Fibroblast of peridontal ligament (primary cell): ENCODE measurements around the gene TMEM121.
"Not testable (repeated sequence)": the region's sequence is repeated elsewhere in the genome, so short reads cannot be mapped to it uniquely, and the experiment has no call there.

Source experiments
- DNase-seq: peaks from one replicate; pipeline ENCODE4 v3.0.0-alpha.2; 2010; ENCODE audit errors: extremely low read depth

TMEM121 gene

DNA sequence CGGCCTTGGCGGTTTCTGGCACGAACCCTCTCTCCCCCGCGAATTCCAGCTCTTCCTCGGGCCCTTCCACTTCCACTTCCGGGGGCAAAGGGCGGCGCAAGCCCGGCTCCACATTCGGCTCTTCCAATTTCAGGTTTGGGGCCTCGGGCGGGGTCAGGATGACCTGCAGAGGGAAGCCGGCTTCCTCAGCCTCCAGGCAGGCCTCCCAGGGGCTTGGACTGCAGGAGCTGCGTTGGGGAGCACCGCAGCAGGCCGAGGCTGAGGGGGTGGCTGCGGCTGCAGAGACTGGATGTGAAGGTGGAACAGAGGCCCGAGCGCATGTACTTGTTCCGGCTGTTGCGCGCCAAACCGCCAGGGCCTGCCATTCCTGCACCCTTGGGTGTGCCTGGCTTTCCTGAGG, 20.7 kb downstream of the TMEM121 start:
- not testable (repeated sequence) for DNase-seq

DNA sequence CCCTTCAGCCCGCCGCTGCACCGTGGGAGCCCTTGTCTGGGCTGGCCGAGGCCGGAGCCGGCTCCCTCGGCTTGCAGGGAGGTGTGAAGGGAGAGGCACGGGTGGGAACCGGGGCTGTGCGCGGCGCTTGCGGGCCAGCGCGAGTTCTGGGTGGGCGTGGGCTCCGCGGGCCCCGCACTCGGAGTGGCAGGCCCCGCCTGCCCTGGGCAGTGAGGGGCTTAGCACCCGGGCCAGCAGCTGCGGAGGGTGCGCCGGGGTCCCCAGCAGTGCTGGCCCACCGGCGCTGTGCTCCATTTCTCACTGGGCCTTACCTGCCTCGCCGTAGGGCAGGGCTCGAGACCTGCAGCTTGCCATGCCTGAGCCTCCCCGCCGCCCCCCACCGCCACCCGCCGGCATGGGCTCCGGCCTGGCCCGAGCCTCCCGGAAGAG, 21.4 kb downstream of the TMEM121 start:
- no peak for DNase-seq

DNA sequence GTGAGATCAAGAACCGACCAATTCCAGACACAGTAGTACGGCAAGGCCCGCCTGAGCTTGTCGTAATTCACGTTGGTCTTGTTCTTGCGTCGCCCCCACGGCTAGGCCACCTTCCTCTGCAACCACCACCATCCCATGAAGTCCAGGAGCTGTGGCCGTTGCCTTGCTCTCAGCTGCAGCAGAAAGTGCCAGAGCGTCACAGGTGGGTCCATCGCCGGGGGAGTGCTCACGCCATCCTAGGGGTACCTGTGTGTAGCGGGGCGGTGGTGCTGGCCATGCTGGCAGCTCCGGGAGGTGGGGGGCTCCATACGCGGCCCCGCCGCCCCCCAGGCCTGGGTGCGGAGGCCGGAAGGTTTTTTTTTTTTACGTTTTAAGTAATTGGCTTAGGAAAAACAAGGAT, 23.1 kb downstream of the TMEM121 start:
- no peak for DNase-seq

DNA sequence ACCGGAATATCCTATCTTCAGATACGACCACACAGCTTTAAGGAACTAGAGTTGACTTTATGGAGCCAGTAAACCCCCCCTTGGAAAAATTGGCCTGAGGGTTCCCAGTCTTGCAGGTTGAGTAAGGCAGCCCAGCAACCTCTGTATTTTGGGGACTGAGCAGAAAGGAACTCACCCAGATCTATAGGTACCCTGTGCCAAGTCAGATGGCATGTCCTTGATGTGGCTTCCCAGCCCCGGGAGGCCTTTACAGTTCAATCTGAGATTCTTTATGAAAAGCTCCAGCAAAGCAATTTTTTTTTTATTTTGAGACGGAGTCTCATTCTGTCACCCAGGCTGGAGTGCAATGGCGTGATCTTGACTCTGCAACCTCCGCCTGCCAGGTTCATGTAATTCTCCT, 27.6 kb downstream of the TMEM121 start:
- DNase-seq: no peak

DNA sequence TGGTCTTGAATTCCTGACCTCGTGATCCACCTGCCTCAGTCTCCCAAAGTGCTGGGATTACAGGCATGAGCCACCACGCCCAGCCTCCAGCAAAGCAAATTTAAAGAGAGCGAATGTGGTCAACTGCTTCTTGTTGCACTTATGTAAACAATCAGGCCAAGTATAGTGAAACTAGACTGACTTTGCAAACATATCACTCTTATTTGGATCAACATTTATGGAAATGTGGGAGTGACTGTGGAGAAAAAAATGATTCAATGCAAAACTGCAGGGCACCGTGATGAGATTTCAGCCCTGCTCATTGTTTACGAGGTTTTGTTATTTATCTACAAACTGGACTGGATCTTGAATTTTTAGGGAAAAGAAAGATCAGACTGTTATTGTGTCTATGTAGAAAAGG, 28.1 kb downstream of the TMEM121 start:
- DNase-seq: no peak

DNA sequence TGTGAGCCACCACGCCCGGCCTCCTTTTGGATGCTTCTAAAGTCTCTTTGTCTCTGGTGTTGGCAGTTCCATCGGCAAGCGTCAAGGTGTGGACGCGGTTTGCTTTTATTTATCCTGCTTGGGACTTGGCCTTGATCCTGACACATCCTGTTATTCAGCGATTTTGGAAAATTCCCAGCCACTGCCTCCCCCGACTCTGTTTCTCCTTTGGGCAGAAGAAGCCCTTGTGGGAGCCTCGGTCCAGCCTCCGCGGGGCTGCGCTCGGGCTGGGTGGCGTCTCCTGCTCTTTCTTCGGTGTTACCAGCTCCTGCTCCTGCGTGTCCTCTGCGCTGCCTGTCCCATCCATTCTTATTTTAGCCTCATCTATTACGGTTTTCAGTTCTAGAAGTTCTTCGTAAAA, 31.3 kb downstream of the TMEM121 start:
- not testable (repeated sequence) for DNase-seq

DNA sequence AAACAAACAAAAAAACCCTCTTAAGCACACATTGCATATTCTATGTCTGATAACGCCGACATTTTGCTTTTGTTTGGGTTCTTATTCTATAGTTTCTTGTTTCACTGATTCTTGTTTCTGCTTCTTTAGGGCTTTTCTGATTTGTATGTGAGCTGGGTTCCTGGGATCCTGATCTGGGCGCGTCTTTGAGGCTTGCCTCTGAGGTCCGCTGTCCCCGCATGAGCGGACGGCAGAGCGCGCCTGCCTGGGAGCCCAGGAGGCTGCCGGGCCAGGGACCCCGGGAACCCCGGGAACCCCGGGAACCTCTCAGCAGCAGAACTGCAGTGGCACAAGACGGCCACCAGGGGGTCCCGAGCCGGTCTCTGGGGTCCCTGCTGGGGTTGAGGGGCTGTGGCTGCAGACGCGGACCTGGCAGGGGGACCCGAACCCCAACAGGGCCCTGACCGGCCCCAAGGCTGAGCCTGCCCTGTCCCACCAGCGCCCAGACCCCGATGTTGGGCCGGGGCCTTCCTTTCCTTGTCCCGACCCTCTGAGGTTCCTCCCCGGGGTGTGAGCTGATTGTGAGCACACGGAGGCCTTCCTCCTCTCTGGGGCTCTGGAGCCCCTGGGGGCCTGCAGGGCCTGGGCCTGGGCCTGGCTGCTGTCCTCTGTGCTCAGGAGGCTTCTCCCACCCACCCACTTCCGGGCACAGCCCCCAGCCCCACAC, 32.2 kb downstream of the TMEM121 start:
- not testable (repeated sequence) for DNase-seq

DNA sequence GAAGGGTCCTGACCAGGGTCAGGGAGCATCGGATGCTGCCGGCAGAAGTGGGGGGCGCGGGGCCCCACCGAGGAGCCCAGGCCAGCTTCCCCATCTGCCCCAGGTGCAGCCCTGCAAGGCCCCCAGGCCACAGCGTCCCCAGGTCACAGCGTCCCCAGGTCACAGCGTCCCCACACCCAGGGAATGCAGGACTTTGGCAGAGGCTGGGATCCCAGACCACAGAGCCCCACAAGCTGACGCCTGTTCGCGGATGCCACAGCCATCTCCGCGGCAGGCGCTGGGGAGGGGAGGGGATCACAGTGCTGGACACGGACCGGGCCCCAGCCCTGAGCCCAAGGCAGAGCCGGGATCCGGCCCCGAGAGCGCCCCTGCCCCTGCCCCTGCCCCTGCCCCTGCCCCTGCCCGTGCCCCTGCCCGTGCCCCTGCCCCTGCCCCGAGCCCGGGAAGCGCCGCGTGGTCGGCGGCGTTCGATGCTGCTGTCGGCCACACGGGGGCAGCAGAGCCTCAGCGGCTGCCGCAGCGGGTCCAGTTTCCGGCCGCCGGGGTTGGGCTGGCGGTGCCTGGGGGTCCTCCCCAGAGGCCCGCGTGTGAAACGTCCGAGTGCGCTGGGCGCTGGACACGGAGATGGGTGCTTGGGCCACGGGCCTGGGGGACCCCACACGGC, 33.1 kb downstream of the TMEM121 start:
- not testable (repeated sequence) for DNase-seq

DNA sequence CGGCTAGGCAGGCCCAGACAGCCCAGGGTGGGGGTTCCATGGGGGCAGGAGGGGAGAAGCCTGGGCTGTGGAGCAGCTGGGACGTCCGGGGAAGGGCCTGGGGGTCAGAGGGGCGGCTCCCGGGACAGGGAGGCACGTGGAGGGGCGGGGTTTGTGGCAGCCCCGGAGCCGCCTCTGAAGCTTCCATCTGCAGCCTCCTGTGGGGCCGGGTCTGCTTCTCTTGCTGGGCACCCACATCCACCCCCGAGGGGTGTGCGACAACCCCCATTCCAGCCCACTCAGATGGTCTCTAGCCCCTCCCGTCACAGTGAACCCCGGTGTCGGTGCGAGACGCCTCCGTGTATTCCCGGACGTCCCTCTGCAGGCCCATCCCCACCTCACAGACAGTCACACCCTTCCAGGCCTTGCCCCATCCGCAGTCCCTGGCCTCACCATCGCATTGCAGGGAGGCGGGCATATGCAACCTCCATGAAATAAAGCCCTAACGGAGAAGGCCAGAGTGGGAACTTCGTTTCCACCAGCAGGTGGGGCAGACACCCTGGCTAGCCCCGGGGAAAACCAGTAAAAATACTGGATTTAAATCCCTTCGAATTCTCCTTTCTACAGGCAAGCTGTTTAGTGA, 33.8 kb downstream of the TMEM121 start:
- DNase-seq: not testable (repeated sequence)

DNA sequence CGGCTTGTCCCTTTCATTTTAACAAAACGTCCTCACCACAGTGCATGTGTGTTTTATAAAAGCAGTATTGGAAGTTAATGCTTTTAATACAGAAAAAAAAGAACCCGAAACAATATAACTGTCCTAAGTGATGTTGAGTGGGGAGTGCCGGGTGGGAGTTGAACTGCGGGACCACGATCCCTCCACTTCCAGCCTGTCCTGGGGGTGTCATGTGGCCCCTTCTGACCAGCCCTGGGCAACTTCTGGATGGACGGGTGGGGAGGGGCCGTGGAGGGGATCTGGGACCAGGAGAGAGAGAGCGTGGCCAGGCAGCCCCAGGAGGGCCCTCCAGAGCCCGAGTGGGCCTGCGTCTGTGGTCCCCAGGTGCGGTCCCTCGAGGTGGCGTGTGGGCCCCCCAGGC, 35.0 kb downstream of the TMEM121 start:
- not testable (repeated sequence) for DNase-seq

DNA sequence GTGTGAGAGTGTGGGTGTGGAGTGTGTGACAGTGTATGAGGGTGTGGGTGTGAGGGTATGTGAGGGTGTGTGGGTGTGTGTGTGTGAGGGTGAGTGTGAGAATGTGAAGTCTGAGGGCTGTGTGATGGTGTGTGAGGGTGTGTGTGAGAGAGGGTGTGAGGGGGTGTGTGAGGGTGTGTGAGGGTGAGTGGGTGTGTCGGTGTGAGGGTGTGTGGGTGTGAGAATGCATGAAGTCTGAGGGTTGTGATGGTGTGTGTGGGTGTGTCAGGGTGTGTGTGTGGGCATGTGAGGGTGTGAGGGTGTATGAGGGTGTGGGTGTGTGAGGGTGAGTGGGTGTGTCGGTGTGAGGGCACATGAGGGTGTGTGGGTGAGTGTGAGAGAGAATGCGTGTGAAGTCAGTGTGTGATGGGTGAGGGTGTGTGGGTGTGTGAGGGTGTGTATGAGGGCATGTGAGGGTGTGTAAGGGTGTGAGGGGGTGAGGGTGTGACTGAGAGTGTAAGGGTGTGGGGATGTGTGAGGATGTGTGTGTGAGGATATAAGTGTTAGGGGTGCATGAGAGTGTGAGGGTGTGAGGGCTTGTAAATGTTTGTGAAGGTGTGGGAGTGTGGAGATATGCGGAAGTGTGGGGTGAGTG, 36.4 kb downstream of the TMEM121 start:
- no peak for DNase-seq

DNA sequence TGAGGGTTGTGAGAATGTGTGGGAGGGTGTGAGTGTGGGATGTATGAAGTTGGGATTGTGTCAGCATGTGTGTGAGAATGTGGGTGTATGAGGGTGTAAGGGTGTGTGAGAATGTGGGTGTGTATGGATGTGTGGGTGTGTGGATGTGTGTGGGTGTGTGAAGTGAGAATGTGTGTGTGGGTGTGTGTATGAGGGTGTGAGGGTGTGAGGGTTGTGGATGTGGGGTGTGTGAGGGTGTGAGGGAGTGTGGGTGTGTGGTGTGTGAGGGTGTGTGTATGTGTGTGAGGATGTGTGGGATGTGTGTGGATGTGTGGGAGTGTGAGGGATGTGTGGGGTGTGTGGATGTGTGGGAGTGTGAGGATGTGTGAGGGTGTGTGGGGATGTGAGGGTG, 37.0 kb downstream of the TMEM121 start:
- no peak for DNase-seq

DNA sequence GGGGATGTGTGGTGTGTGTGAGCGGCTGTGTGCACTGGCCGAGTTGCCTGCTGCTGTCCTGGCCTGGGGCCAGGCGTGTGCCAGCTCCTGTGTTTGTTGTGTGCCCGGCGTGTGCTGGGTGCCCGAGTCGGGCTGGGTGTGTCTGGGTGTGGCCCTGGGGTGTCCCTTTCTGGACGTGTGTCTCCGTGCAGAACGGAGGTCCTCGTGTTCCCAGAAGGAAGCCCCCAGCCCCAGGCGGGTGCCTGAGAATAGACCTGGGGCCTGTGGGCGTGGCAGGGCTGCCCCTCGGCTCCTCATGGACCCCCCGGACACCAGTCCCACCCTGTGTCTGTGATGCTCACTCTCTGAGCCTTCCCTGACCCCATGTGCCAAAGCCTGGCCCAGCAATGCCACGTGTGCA, 38.2 kb downstream of the TMEM121 start:
- not testable (repeated sequence) for DNase-seq

DNA sequence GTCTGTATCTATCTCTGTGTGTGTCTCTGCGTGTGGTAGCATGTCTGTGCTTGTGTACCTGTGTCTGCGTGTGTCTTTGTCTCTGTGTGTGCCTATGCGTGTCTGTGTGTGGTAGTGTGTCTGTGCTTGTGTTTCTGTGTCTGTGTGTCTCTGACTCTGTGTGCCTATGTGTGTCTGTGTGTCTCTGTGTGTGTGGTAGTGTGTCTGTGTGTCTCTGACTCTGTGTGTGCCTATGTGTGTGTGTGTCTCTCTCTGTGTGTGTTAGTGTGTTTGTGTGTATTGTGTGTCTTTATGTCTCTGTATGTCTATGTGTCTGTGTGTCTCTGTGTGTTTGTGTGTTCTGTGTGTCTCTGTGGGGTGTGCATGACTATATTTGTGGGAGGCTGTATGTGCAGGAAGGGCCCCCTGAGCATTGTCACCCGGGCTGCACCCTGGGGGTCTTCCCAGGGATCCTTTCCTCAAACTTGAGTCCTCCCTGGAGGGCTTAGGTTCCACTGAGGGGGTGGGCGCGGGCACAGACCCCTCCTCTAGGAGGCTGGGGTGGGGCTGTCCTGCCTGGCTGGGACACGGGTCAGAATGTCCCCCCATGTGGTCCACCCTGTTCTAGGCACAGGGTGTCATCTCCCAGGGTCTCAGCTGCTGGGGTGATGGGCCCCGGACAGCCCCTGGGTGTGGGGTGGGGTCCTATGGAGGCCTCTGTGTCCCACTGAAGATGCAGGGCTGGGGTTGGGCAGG, 39.0 kb downstream of the TMEM121 start:
- not testable (repeated sequence) for DNase-seq

DNA sequence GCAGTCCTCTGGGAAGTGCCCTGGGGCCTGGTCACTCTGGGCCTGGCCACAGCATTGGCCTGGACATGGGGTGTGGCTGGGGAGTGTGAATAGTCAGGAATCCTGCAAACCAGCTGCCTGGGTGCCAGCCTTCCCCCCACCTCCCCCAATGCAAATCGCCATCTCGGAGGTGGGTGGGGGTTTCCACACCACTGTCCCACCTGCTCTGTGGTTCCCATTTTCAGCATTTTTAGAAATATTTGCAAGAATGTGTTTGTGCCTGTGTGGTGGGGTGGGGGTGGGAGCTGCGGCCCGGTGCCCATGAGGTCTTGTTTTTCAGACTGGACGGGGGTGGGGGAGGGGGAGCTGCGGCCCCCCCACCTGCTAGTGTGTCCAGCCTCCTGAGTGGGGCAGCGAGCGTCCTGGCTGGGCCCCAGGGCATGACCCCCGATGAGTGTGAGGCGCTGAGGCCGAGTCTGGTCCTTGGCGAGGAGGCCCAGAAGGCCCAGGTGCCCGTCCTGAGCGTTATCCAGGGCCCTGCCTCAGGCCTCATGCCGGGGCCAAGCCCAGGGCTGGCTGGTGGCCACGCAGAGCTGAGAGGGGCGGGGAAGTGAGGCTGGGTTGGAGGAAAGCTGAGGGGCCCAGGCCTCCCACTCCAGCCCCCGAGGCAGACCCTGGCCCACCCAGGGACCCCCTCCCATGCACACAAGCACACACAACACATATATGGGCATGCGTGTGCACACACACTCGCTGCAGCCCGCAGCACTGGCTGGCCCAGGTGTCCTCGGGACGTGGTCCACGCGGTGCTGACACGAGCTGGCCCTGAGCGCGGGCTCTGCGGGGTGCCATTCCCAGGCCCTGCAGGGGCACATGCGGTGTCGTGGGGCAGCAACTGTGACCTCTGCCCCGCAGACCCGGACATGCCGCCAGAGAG, 40.1 kb downstream of the TMEM121 start:
- not testable (repeated sequence) for DNase-seq

DNA sequence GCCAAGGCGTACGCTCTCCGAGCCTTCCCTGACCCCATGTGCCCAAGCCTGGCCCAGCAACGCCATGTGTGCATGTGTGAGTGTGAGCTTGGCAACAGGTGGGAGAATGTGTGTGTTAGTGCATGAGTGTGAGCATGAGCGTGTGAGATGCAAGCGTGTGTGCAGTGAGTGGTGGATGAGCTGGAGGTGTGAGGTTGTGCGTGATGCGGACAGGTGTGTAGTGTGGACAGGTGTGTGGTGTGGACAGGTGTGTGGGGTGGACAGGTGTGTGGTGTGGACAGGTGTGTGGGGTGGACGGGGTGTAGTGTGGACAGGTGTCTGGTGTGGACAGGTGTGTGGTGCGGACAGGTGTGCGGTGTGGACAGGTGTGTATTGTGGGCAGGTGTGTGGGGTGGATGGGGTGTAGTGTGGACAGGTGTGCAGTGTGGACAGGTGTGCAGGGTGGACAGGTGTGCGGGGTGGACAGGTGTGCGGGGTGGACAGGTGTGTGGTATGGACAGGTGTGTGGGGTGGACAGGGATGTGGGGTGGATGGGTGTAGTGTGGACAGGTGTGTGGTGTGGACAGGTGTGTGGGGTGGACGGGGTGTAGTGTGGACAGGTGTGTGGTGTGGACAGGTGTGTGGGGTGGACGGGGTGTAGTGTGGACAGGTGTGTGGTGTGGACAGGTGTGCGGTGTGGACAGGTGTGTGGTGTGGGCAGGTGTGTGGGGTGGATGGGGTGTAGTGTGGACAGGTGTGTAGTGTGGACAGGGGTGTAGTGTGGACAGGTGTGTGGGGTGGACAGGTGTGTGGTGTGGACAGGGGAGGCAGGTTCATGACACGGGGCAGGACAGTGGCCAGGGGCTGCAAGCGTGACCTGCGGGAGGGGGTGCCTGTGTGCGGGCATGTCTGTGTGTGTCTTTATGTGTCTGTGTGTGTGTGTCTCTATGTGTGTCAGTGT, 41.1 kb downstream of the TMEM121 start:
- not testable (repeated sequence) for DNase-seq

DNA sequence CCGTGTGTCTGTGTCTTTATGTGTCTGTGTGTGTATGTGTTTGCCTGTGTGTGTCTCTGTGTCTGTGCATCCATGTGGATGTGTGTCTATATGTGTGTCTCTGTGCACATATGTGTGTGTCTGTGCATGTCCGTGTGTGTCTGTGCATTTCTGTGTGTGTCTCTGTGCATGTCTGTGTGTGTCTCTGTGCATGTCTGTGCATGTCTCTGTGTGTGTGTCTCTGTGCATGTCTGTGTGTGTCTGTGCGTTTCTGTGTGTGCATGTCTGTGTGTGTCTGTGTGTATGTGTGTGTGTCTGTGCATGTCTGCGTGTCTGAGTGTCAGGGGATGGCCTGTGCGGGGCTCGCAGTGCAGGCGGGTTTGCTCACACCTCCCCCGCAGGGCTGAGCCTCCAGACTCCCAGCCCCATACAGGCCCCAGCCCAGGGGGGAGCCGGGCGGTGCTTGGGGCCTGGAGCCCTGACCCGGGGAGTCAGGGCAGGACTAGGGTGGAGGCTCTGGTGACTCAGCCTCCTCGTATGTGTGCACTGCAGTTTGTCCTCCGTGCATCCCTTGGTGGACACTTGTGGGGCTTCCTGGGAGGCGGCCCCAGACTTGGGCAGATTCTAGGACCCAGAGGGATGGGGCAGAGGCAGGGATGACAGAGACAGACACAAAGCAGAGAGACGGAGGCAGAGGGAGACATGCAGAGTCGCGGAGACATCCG, 41.9 kb downstream of the TMEM121 start:
- DNase-seq: not testable (repeated sequence)

DNA sequence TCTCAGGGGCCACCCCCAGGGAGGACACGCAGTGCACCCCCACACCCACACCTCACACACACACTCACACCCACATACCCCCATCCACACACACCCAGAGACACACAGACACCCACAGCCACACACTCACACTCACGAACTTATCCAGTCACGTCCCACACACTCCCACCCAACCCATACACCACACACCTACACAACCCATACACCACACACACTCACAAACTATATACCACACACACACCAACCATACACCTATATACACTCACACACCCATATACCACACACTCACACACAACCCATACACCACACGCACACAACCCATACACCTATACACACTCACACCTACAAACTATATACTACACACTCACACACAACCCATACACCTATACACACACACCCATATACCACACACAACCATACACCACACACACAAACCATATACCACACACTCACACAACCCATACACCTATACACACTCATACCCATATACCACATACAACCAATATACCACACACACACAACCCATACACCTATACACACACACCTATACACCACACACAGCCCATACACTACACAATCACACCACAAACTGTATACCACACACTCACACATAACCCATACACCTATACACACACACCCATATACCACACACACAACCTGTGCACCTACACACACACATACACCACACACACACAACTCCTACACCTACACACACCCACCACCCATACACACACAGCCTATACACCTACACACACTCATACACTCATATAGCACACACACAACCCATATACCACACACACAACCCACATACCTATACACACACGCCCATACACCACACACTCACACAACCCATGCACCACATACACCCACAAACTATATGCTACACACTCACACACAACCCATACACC, 42.7 kb downstream of the TMEM121 start:
- DNase-seq: no peak
